ENCODE data around the gene ADGRD1. TPM values are rescaled to one million over a fixed set of nuclear protein-coding genes. Genes with fewer than 3 reads are reported as not detected.

Gene ADGRD1
- total and polyA plus RNA-seq, 7 donors: 0.46 to 22.5 (median 7.2) TPM

- Histone ChIP-seq H3K36me3 (peaks cover 0 to 19% (median 0%) of the 10 kb centered on the region in 4 donors), H3K27me3 (no peaks in the 10 kb centered on the region), H3K4me1 (no peaks in the 10 kb centered on the region), H3K9me3 (no peaks in the 10 kb centered on the region), H3K27ac (peak overlapping the region; percentile 42 to 53 (median 47)), H3K4me3 (no peak overlapping the region)
- intact Hi-C loops (cut with DNase I): no loop called here
- TF ChIP-seq POLR2AphosphoS5 (IDR thresholded peaks at IDR 0.05) (no peak), POLR2A (IDR thresholded peaks at IDR 0.05) (no peak), EP300 (IDR thresholded peaks at IDR 0.05) (no peak), CTCF (IDR thresholded peaks at IDR 0.05) (no peak)
- DNase-seq: peak; percentile 32
- WGBS, 2 donors: 80 to 83% methylated on average over 9 of the region's 9 CpGs
These were observed 18.9 kb downstream of the ADGRD1 start for GRCh38 chr12:130972586-130972950.

GRCh38 chr12:130973109-130973508, 19.4 kb downstream of the ADGRD1 start:
- peak overlapping the region in 3 of 4 donors; percentile 45 to 53 (median 49) for H3K27ac ChIP-seq
- H3K27me3 ChIP-seq: no peaks in the 10 kb centered on the region
- TF ChIP-seq POLR2AphosphoS5 (IDR thresholded peaks at IDR 0.05) (no peak), POLR2A (IDR thresholded peaks at IDR 0.05) (no peak), CTCF (IDR thresholded peaks at IDR 0.05) (no peak), EP300 (IDR thresholded peaks at IDR 0.05) (no peak)
- no peaks in the 10 kb centered on the region for H3K9me3 ChIP-seq
- WGBS, 2 donors: 79 to 87% methylated on average over 11 of the region's 11 CpGs
- H3K36me3 ChIP-seq: peaks cover 0 to 14% (median 0%) of the 10 kb centered on the region in 4 donors
- peak; percentile 46 for DNase-seq
- H3K4me3 ChIP-seq: no peak overlapping the region
- no peaks in the 10 kb centered on the region for H3K4me1 ChIP-seq
- intact Hi-C loops (cut with DNase I): no loop called here

GRCh38 chr12:130973906-130974305, 20.2 kb downstream of the ADGRD1 start:
- Histone ChIP-seq H3K4me1 (no peaks in the 10 kb centered on the region), H3K9me3 (no peaks in the 10 kb centered on the region), H3K36me3 (peaks cover 0 to 11% (median 0%) of the 10 kb centered on the region in 4 donors), H3K27me3 (no peaks in the 10 kb centered on the region), H3K27ac (no peak overlapping the region), H3K4me3 (no peak overlapping the region)
- peak; percentile 56 for DNase-seq
- intact Hi-C loops (cut with DNase I): no loop called here
- 93 to 94% methylated on average over 10 of the region's 10 CpGs for whole genome bisulfite sequencing, 2 donors
- no peak for TF ChIP-seq POLR2A (IDR thresholded peaks at IDR 0.05)
- TF ChIP-seq CTCF (IDR thresholded peaks at IDR 0.05): no peak

GRCh38 chr12:130975116-130975515, 21.4 kb downstream of the ADGRD1 start:
- Histone ChIP-seq H3K4me1 (no peaks in the 10 kb centered on the region), H3K27ac (no peak overlapping the region), H3K36me3 (peaks cover 0 to 11% (median 0%) of the 10 kb centered on the region in 4 donors), H3K9me3 (no peaks in the 10 kb centered on the region), H3K27me3 (no peaks in the 10 kb centered on the region), H3K4me3 (no peak overlapping the region)
- WGBS, 2 donors: 79% methylated on average over 7 of the region's 7 CpGs
- no peak for TF ChIP-seq CTCF (IDR thresholded peaks at IDR 0.05)
- TF ChIP-seq POLR2A (IDR thresholded peaks at IDR 0.05): no peak
- no peak for TF ChIP-seq EP300 (IDR thresholded peaks at IDR 0.05)
- TF ChIP-seq POLR2AphosphoS5 (IDR thresholded peaks at IDR 0.05): no peak
- DNase-seq: no peak
- intact Hi-C loops (cut with DNase I): no loop called here

- Histone ChIP-seq H3K4me1 (peaks cover 0 to 10% (median 9%) of the 10 kb centered on the region in 4 donors), H3K27me3 (no peaks in the 10 kb centered on the region), H3K9me3 (no peaks in the 10 kb centered on the region), H3K4me3 (no peak overlapping the region), H3K36me3 (peaks cover 0 to 10% (median 0%) of the 10 kb centered on the region in 4 donors), H3K27ac (no peak overlapping the region)
- intact Hi-C loops (cut with DNase I): no loop called here
- WGBS, 2 donors: 89 to 91% methylated on average over 15 of the region's 15 CpGs
- TF ChIP-seq POLR2A (IDR thresholded peaks at IDR 0.05) (no peak), POLR2AphosphoS5 (IDR thresholded peaks at IDR 0.05) (no peak), CTCF (IDR thresholded peaks at IDR 0.05) (no peak), EP300 (IDR thresholded peaks at IDR 0.05) (no peak)
- peak; percentile 58 for DNase-seq
These were observed 22.5 kb downstream of the ADGRD1 start for GRCh38 chr12:130976171-130976720.
